ENCODE measurements around the gene C4A.
"Not testable (repeated sequence)": the region's sequence is repeated elsewhere in the genome, so short reads cannot be mapped to it uniquely, and the experiment has no call there.

DNA sequence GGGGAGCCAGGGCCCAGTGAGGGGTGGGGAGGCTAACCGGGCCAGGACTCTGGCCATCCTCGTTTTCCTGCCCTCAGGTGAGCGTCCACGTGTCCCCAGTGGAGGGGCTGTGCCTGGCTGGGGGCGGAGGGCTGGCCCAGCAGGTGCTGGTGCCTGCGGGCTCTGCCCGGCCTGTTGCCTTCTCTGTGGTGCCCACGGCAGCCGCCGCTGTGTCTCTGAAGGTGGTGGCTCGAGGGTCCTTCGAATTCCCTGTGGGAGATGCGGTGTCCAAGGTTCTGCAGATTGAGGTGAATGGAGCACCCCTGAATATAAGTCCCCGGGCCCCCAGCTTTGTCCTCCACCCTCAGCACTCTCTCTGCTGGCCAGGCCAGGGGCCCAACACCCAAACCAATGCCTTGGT, 12.6 kb downstream of the C4A start:
- TF ChIP-seq EP300 (IDR thresholded peaks at IDR 0.05), result not testable (repeated sequence)
- TF ChIP-seq, protein P1, sequence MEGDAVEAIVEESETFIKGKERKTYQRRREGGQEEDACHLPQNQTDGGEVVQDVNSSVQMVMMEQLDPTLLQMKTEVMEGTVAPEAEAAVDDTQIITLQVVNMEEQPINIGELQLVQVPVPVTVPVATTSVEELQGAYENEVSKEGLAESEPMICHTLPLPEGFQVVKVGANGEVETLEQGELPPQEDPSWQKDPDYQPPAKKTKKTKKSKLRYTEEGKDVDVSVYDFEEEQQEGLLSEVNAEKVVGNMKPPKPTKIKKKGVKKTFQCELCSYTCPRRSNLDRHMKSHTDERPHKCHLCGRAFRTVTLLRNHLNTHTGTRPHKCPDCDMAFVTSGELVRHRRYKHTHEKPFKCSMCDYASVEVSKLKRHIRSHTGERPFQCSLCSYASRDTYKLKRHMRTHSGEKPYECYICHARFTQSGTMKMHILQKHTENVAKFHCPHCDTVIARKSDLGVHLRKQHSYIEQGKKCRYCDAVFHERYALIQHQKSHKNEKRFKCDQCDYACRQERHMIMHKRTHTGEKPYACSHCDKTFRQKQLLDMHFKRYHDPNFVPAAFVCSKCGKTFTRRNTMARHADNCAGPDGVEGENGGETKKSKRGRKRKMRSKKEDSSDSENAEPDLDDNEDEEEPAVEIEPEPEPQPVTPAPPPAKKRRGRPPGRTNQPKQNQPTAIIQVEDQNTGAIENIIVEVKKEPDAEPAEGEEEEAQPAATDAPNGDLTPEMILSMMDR (IDR thresholded peaks at IDR 0.05), result not testable (repeated sequence)

All from gastroesophageal sphincter (tissue), 3 donors.